ENCODE results near the gene ZFP36. TPM values are rescaled to one million over a fixed set of nuclear protein-coding genes. Genes with fewer than 3 reads are reported as not detected.

The ZFP36 gene
- total and polyA plus RNA-seq, 2 of the 8 experiments (the other 6 are each of a cell fraction or from before 2014, with no cell fraction given): 4.0 to 10.9 TPM

- TF ChIP-seq SIRT6 (IDR thresholded peaks at IDR 0.05; ENCODE audit: low read length): no peak
- no peak for TF ChIP-seq RFX5 (IDR thresholded peaks at IDR 0.05; ENCODE audit: borderline replicate concordance, low read depth, low read length)
- no peak; the same call in 1 of the 2 replicates for TF ChIP-seq E2F6 (IDR thresholded peaks at IDR 0.05)
- no peak for TF ChIP-seq NANOG (IDR thresholded peaks at IDR 0.05; ENCODE audit: insufficient read depth, low read depth, low read length, poor library complexity, severe bottlenecking)
- TF ChIP-seq YY1 (IDR thresholded peaks at IDR 0.05; ENCODE audit: low read depth, low read length): peak; percentile 93
- no peak for TF ChIP-seq SAP30 (IDR thresholded peaks at IDR 0.05; ENCODE audit: insufficient read depth, insufficient replicate concordance, low read length)
- TF ChIP-seq KDM4A (IDR thresholded peaks at IDR 0.05; ENCODE audit: low read depth, low read length, severe bottlenecking): peak; percentile 18
- peak; percentile 62 for TF ChIP-seq CTBP2 (IDR thresholded peaks at IDR 0.05; ENCODE audit: borderline replicate concordance, insufficient read depth, insufficient read length, low read length)
- TF ChIP-seq HDAC2 (IDR thresholded peaks at IDR 0.05; ENCODE audit: borderline replicate concordance in 1 of 2, low read depth in 2 of 2, low read length in 2 of 2): no peak
- no peak for TF ChIP-seq RBBP5 (IDR thresholded peaks at IDR 0.05; ENCODE audit: borderline replicate concordance, low read depth, low read length)
- no peak for TF ChIP-seq EZH2 (IDR thresholded peaks at IDR 0.05; ENCODE audit: low read depth, low read length, severe bottlenecking)
- TF ChIP-seq FOSL1 (IDR thresholded peaks at IDR 0.05; ENCODE audit: insufficient read depth, low read depth, low read length): no peak
- peak in 1 of 3 experiments; percentile 22; a peak in 2 of 4 replicates for TF ChIP-seq CTCF (IDR thresholded peaks at IDR 0.05; ENCODE audit: control extremely low read depth in 1 of 3, insufficient read depth in 1 of 3, low read depth in 1 of 3, low read length in 3 of 3)
- peak; percentile 89 for TF ChIP-seq CHD2 (IDR thresholded peaks at IDR 0.05; ENCODE audit: low read length)
- peak; percentile 77 for TF ChIP-seq TAF7 (optimal IDR thresholded peaks at IDR 0.05; ENCODE audit: borderline replicate concordance, low read depth, low read length)
- 0 out of 2 replicates have a peak, but pooled peaks have one; percentile 1 for TF ChIP-seq TEAD4 (IDR thresholded peaks at IDR 0.05; ENCODE audit: low read depth, low read length)
- no peak for TF ChIP-seq BCL11A (IDR thresholded peaks at IDR 0.05; ENCODE audit: low read depth in 2 of 2, low read length in 2 of 2)
- TF ChIP-seq GABPA (IDR thresholded peaks at IDR 0.05; ENCODE audit: borderline replicate concordance, insufficient read depth, low read length): peak; percentile 36; the same call in 1 of the 2 replicates
- no peak for TF ChIP-seq SUZ12 (IDR thresholded peaks at IDR 0.05; ENCODE audit: low read length)
Observed at GRCh38 chr19:39390751-39391437, 15.8 kb upstream of the ZFP36 start, which contains the start of the genes MED29 and PAF1 (continued).

Measured in H1 (cell line).